Measurements from ENCODE around the gene ATN1. TPM values are rescaled to one million over a fixed set of nuclear protein-coding genes. Genes with fewer than 3 reads are reported as not detected.

ATN1 gene
- total and polyA plus RNA-seq, 9 of the 15 experiments (the other 6 are each of a cell fraction or from before 2014, with no cell fraction given), result 0.15 to 49.8 (median 2.7) TPM

GRCh38 chr12:6961278-6961694, 33.5 kb downstream of the ATN1 start (continued):
- TF ChIP-seq HMGN3 (IDR thresholded peaks at IDR 0.05; ENCODE audit: borderline replicate concordance, extremely low read depth, insufficient read length, low read depth, low read length) (no peak), SMARCC2 (IDR thresholded peaks at IDR 0.05; ENCODE audit: low read depth) (no peak), NRF1 (conservative IDR thresholded peaks at IDR 0.05 in 1 of 2, IDR thresholded peaks at IDR 0.05 in 1 of 2) (no peak), ZZZ3 (IDR thresholded peaks at IDR 0.05) (no peak), CBX2 (IDR thresholded peaks at IDR 0.05; ENCODE audit: insufficient read depth, low read length, poor library complexity, severe bottlenecking) (no peak), E2F4 (CRISPR knock-in tag; IDR thresholded peaks at IDR 0.05; ENCODE audit: low read depth) (no peak), HNRNPL (IDR thresholded peaks at IDR 0.05; ENCODE audit: low read depth, low read length) (0 out of 2 replicates have a peak, but pooled peaks have one; percentile 26), BDP1 (IDR thresholded peaks at IDR 0.05; ENCODE audit: insufficient read depth, insufficient read length) (no peak), TSHZ1 (CRISPR knock-in tag; IDR thresholded peaks at IDR 0.05) (no peak), NUFIP1 (IDR thresholded peaks at IDR 0.05; ENCODE audit: partially characterized antibody) (no peak), GMEB1 (CRISPR knock-in tag; IDR thresholded peaks at IDR 0.05) (peak; percentile 57), ZKSCAN1 (IDR thresholded peaks at IDR 0.05; ENCODE audit: low read depth, low read length) (no peak), ZNF699 (CRISPR knock-in tag; IDR thresholded peaks at IDR 0.05; ENCODE audit: insufficient replicate concordance) (no peak), TRIM28 (IDR thresholded peaks at IDR 0.05) (no peak)

Data from K562 (cell line).